Common myeloid progenitor, CD34-positive (primary cell): ENCODE measurements around the gene PTPRK.

Experiments
- CTCF ChIA-PET: fragments of 350-600 bp; sonication (Branson Sonifier 250); formaldehyde crosslinking; loops from one replicate; lab custom pipeline; 2021; ENCODE audit warnings: antibody characterized with exemption; lab: Charles Lee
- POLR2A ChIA-PET: fragments of 350-600 bp; sonication (Branson Sonifier 250); formaldehyde crosslinking; loops from one replicate; lab custom pipeline; 2021; ENCODE audit warnings: antibody characterized with exemption; lab: Charles Lee
- DNase-seq, 3 donors: peaks; one replicate each; pipeline versions ENCODE4 v3.0.0 to v3.0.0-alpha.2; 2013
- H3K27ac ChIP-seq, 2 experiments: 1 replicate in 1 of 2; 2 replicates in 1 of 2; pipeline ENCODE4 v1.7.0; 2013; ENCODE audit warnings: inconsistent platforms in 2 of 2, low read length in 2 of 2, mild to moderate bottlenecking in 2 of 2, low read depth in 1 of 2, moderate library complexity in 1 of 2; ENCODE audit not compliant: severe bottlenecking in 2 of 2, insufficient read depth in 1 of 2, poor library complexity in 1 of 2
- H3K27me3 ChIP-seq, 5 experiments: replicated peaks in 2 of 5; 1 replicate in 3 of 5; 2 replicates in 2 of 5; pipeline versions ENCODE4 v1.6.1 to v1.7.0; 2013; ENCODE audit warnings: low read length in 4 of 5, mild to moderate bottlenecking in 2 of 5, moderate library complexity in 2 of 5, inconsistent platforms in 1 of 5; ENCODE audit not compliant: insufficient read depth in 5 of 5, control insufficient read depth in 4 of 5
- H3K36me3 ChIP-seq, 4 experiments: 1 replicate in 2 of 4; 2 replicates in 2 of 4; pipeline versions ENCODE4 v1.6.1 to v1.7.0; 2013; ENCODE audit warnings: low read length in 3 of 4, control low read depth in 1 of 4, mild to moderate bottlenecking in 1 of 4; ENCODE audit not compliant: control insufficient read depth in 4 of 4, insufficient read depth in 4 of 4
- H3K4me1 ChIP-seq, 4 experiments: 1 replicate in 3 of 4; 2 replicates in 1 of 4; pipeline versions ENCODE4 v1.6.1 to v1.7.1; 2013; ENCODE audit warnings: low read length in 3 of 4, mild to moderate bottlenecking in 3 of 4, control low read depth in 1 of 4, inconsistent platforms in 1 of 4, moderate library complexity in 1 of 4; ENCODE audit not compliant: control insufficient read depth in 4 of 4, insufficient read depth in 4 of 4; ENCODE audit errors: control extremely low read depth in 1 of 4
- H3K4me3 ChIP-seq, 7 experiments: 1 replicate in 4 of 7; 2 replicates in 3 of 7; pipeline versions ENCODE4 v1.5.1 to v1.7.0; 2013; ENCODE audit warnings: mild to moderate bottlenecking in 7 of 7, low read length in 6 of 7, moderate library complexity in 6 of 7, inconsistent platforms in 2 of 7, low read depth in 2 of 7, control low read depth in 1 of 7; ENCODE audit not compliant: insufficient read depth in 4 of 7, control insufficient read depth in 1 of 7; ENCODE audit errors: extremely low read depth in 1 of 7
- H3K9me3 ChIP-seq, 5 experiments: 1 replicate in 4 of 5; 2 replicates in 1 of 5; pipeline versions ENCODE4 v1.6.1 to v1.7.1; 2013; ENCODE audit warnings: low read length in 4 of 5, mild to moderate bottlenecking in 2 of 5, inconsistent platforms in 1 of 5, low read depth in 1 of 5, moderate library complexity in 1 of 5; ENCODE audit not compliant: control insufficient read depth in 4 of 5, insufficient read depth in 2 of 5; ENCODE audit errors: control extremely low read depth in 1 of 5
- WGBS: methylation state at CpG from one replicate; pipeline ENCODE4 v1.1.5; 2013; ENCODE audit not compliant: insufficient coverage; 5-methylcytosine and 5-hydroxymethylcytosine counted together

PTPRK gene

DNA sequence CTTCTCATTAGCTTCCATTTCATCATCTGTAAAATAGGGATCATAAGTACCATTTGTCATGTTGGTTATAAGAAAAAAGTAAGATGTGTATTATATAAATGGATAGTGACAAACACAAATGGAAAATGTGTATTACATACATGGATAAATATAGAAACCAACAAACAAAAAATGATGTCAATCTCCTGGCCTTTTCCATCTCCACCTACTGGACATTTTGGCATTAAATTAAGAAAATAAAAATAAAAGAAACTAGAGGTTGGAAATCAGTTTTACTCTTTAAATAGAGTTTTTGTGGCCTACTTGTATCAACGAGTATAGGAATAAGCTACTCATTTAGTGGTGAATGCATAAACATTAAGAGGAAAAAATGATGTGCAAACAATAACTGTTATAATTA is 552.0 kb downstream of the PTPRK start:
- Histone ChIP-seq H3K4me1 (peaks cover 0 to 5% (median 0%) of the 10 kb centered on the region in 4 experiments), H3K27me3 (no peaks in the 10 kb centered on the region)
- CTCF ChIA-PET: interaction anchor here (0.9 to 1.9 kb wide), 2 partner anchors 14 to 18 kb away, joined by 3 to 6 read pairs; no protein-coding TSS in a partner anchor

DNA sequence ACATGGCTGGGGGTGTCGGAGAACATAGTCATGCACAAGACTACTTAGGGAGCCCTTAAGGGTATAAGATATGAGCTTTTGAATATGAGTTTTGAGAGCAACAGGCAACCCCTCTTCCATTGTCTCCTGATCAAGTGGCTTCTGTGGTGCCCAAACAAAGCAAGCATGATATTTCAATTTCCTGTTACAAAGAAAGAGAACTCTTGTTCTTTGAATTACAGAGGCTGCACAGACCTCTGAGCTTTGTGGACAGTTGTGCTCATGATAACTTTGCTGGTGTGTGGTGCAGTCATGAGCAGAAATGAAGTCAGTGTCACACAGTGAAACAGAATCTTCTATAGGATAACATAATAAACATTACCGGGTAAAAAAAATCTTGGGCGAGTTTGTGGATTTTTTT is 552.7 kb downstream of the PTPRK start:
- Histone ChIP-seq H3K27me3 (no peaks in the 10 kb centered on the region), H3K4me1 (peaks cover 0 to 5% (median 0%) of the 10 kb centered on the region in 4 experiments), H3K9me3 (peaks cover 0 to 2% (median 0%) of the 10 kb centered on the region in 5 experiments), H3K27ac (no peak overlapping the region), H3K4me3 (no peak overlapping the region), H3K36me3 (no peaks in the 10 kb centered on the region)
- CTCF ChIA-PET: no interaction called here
- POLR2A ChIA-PET: no interaction called here
- no CpG with 5 or more reads among the region's 3 CpGs for WGBS
- DNase-seq: no peak

More for the DNA sequence above, 552.0 kb downstream of the PTPRK start:
- POLR2A ChIA-PET: no interaction called here
- DNase-seq: no peak
- Histone ChIP-seq H3K36me3 (no peaks in the 10 kb centered on the region), H3K9me3 (peaks cover 0 to 2% (median 0%) of the 10 kb centered on the region in 5 experiments), H3K4me3 (no peak overlapping the region), H3K27ac (no peak overlapping the region)
- no CpG with 5 or more reads among the region's 1 CpG for WGBS

DNA sequence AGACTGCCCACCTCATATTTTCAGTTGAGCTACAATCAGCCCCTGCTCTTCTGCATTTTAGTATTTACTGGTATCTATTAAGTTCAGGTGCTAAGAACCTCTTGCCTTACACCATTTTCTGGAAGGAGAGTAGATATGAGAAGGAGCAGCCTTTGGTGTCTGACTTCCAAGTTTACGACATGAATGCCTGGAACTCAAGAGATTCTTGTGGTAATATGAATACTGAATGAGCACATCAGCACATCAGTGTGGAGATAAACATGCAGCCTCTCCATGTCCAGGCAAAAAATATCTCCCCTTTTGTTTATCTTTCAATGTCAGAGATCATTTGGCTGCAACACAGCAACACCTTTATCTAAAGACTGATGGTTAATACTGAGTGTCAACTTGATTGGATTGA is 553.8 kb downstream of the PTPRK start:
- DNase-seq: no peak
- no peak overlapping the region for H3K27ac ChIP-seq
- no peak overlapping the region for H3K4me3 ChIP-seq
- WGBS: 100% methylated on average over 1 of the region's 1 CpG
- no peaks in the 10 kb centered on the region for H3K27me3 ChIP-seq
- H3K36me3 ChIP-seq: no peaks in the 10 kb centered on the region
- H3K4me1 ChIP-seq: no peaks in the 10 kb centered on the region
- ChIA-PET POLR2A (no interaction called here), CTCF (no interaction called here)
- H3K9me3 ChIP-seq: peaks cover 0 to 2% (median 0%) of the 10 kb centered on the region in 5 experiments

DNA sequence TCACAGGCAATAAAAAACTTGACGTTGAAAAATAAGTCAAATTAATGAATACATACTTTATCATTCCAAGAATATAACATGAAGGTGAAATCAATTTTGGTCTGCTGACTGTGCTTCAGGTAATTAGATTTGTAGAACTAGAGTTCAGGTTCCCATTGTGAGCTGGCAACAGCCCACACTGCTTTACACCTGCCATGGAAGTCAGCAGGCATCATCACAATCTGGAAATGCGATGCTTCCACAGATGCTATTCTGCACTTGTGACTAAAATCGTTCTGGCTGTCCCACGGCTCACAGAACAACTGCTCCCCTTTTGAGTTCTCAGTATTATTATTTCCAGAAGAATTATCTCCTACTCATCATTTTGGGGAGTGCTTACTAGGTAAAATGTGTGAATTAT is 556.9 kb downstream of the PTPRK start:
- H3K9me3 ChIP-seq: peaks cover 0 to 4% (median 0%) of the 10 kb centered on the region in 5 experiments
- H3K27me3 ChIP-seq: no peaks in the 10 kb centered on the region
- ChIA-PET POLR2A (no interaction called here), CTCF (no interaction called here)
- H3K27ac ChIP-seq: no peak overlapping the region
- DNase-seq: no peak
- 60% methylated on average over 1 of the region's 4 CpGs for WGBS
- no peaks in the 10 kb centered on the region for H3K36me3 ChIP-seq
- H3K4me3 ChIP-seq: no peak overlapping the region
- no peaks in the 10 kb centered on the region for H3K4me1 ChIP-seq

DNA sequence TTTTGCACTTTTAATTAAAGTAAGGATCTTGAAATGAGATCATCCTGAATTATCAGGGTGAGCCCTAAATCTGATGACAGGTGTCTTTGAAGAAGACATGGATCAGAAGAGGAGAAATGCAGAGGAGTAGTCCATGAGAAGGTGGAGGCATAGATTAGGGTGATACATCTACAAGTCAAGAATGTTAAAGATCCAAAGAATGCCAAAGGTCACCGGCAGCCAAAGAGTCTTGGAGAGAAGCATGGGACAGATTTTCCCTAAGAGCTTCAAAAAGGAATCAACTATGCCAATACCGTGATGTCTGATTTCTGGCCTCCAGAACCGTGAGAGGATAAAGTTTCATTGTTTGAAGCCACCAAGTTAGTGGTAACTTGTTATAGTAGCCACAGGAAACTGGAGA is 560.5 kb downstream of the PTPRK start:
- Histone ChIP-seq H3K9me3 (peaks cover 0 to 1% (median 0%) of the 10 kb centered on the region in 5 experiments), H3K36me3 (no peaks in the 10 kb centered on the region), H3K4me1 (no peaks in the 10 kb centered on the region), H3K4me3 (no peak overlapping the region), H3K27me3 (no peaks in the 10 kb centered on the region), H3K27ac (no peak overlapping the region)
- CTCF ChIA-PET: no interaction called here
- WGBS: 96% methylated on average over 3 of the region's 3 CpGs
- no peak for DNase-seq
- POLR2A ChIA-PET: no interaction called here

DNA sequence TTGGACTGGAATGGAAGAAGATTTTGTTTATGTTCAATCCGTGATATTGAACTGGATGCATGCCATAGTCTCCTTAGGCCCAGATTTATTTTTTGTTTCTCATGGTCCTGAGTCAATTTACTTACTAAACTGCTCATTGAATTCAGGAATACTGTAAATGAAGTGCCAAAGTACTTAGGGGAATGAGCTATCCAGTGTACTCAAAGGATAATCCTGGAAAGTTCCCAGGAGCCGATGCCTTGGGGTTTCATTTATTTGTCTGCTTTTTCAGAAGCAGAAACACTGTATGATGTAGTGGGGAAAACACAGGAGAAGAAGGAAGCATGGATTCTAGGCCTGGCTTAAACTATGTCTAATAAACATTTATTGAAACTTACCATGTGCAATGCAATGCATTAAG is 563.4 kb downstream of the PTPRK start:
- Histone ChIP-seq H3K4me1 (peaks cover 0 to 1% (median 0%) of the 10 kb centered on the region in 4 experiments), H3K36me3 (no peaks in the 10 kb centered on the region), H3K4me3 (no peak overlapping the region), H3K27ac (no peak overlapping the region), H3K9me3 (peaks cover 0 to 1% (median 0%) of the 10 kb centered on the region in 5 experiments), H3K27me3 (no peaks in the 10 kb centered on the region)
- WGBS: no CpG with 5 or more reads among the region's 2 CpGs
- POLR2A ChIA-PET: no interaction called here
- CTCF ChIA-PET: no interaction called here
- DNase-seq: no peak

DNA sequence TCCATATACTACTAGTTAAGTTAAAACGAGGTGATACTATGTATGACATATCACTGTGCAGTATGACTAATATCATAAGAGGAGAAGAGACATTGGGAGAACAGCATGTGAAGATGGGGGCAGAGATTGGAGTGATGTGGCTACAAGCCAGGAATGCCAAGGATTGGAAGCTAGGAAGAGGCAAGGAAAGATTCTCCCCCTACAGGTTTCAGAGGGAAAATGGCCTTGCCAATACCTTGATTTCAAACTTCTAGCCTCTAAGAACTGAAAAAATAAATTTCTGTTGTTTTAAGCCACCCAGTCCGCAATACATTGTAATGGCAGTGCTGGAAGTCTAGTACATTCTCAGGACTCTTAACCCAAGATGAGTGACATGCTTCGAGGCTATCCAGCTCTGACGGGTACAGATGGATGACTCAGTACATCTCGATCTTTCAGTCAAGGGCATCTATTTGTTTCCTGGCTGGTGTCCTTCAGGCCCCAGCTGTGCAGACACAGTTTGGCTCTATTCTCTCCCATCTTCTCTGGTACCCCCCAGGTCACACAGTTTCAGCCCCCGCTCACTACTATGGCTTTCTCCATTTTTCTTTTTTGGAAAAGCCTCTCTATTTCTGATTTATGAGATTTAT is 564.0 kb downstream of the PTPRK start:
- POLR2A ChIA-PET: no interaction called here
- Histone ChIP-seq H3K4me3 (no peak overlapping the region), H3K36me3 (no peaks in the 10 kb centered on the region), H3K27ac (no peak overlapping the region), H3K4me1 (peaks cover 0 to 7% (median under 1%) of the 10 kb centered on the region in 4 experiments), H3K9me3 (peaks cover 0 to 1% (median 0%) of the 10 kb centered on the region in 5 experiments), H3K27me3 (no peaks in the 10 kb centered on the region)
- DNase-seq: no peak
- WGBS: 100% methylated on average over 2 of the region's 6 CpGs
- CTCF ChIA-PET: no interaction called here
